IPS DF 6.9 (cell line): ENCODE data around the gene EED.

Experiments
- DNase-seq: peaks from one replicate; pipeline ENCODE4 v3.0.0-alpha.2; 2013; ENCODE audit warnings: low read depth, low spot score
- H3K27ac ChIP-seq: one replicate; pipeline ENCODE4 v1.5.1; 2013; ENCODE audit warnings: low read length, control low read depth
- H3K27me3 ChIP-seq: 2 replicates; pipeline ENCODE4 v1.6.1; 2013; ENCODE audit warnings: mild to moderate bottlenecking, low read length; ENCODE audit not compliant: control insufficient read depth, insufficient read depth
- H3K36me3 ChIP-seq: 2 replicates; pipeline ENCODE4 v1.6.1; 2013; ENCODE audit warnings: low read length; ENCODE audit not compliant: control insufficient read depth, insufficient read depth
- H3K4me1 ChIP-seq: 2 replicates; pipeline ENCODE4 v1.6.1; 2013; ENCODE audit warnings: low read length; ENCODE audit not compliant: control insufficient read depth, insufficient read depth
- H3K4me3 ChIP-seq: 2 replicates; pipeline ENCODE4 v1.5.1; 2013; ENCODE audit warnings: mild to moderate bottlenecking, low read length
- H3K9me3 ChIP-seq: 2 replicates; pipeline ENCODE4 v1.6.1; 2013; ENCODE audit warnings: low read length, inconsistent platforms; ENCODE audit not compliant: control insufficient read depth, insufficient read depth
- WGBS: extraction: QIAGEN DNeasy Blood & Tissue Kit; methylation state at CpG from one replicate; pipeline ENCODE4 v1.1.7; 2013; ENCODE audit warnings: mixed read lengths, missing lambda C conversion rate; ENCODE audit not compliant: insufficient read length, insufficient coverage; 5-methylcytosine and 5-hydroxymethylcytosine counted together

Gene EED

GRCh38 chr11:86205421-86206336 is 38.9 kb upstream of the EED start:
- H3K4me3 ChIP-seq = no peak overlapping the region
- no peaks in the 10 kb centered on the region for H3K9me3 ChIP-seq
- peaks cover 2% of the 10 kb centered on the region; the same call in 1 of the 2 replicates for H3K27me3 ChIP-seq
- WGBS = no CpG with 5 or more reads among the region's 11 CpGs
- no peaks in the 10 kb centered on the region for H3K4me1 ChIP-seq
- DNase-seq = no peak
- no peaks in the 10 kb centered on the region for H3K36me3 ChIP-seq
- H3K27ac ChIP-seq = no peak overlapping the region

DNA sequence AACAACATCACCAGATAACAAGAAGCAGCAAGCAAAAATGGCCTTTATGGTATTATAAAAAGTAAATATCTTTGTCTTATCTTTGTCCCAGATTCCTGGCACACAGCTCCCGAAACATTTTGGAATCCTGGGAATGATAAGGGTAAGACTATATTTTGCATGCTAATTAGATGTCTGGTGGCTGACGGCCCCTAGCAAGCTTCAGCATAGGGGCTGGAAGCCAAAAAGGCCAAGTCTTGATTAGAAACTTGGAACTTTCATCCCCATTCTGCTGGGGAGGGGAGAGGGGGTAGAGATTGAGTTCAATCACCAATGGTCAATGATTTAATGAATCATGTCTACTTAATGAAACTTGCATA is 38.2 kb upstream of the EED start:
- Histone ChIP-seq H3K36me3 (no peaks in the 10 kb centered on the region), H3K4me1 (no peaks in the 10 kb centered on the region), H3K27ac (no peak overlapping the region), H3K27me3 (peaks cover 2% of the 10 kb centered on the region; the same call in 1 of the 2 replicates), H3K9me3 (no peaks in the 10 kb centered on the region), H3K4me3 (no peak overlapping the region)
- no peak for DNase-seq
- WGBS = no CpG with 5 or more reads among the region's 2 CpGs

- no peak for DNase-seq
- WGBS = no CpG with 5 or more reads among the region's 2 CpGs
- no peaks in the 10 kb centered on the region for H3K4me1 ChIP-seq
- H3K27ac ChIP-seq = no peak overlapping the region
- no peaks in the 10 kb centered on the region for H3K36me3 ChIP-seq
- no peak overlapping the region for H3K4me3 ChIP-seq
- H3K9me3 ChIP-seq = no peaks in the 10 kb centered on the region
- H3K27me3 ChIP-seq = peaks cover 2% of the 10 kb centered on the region; the same call in 1 of the 2 replicates
Observed at GRCh38 chr11:86207413-86207812, 37.1 kb upstream of the EED start.

- no peaks in the 10 kb centered on the region for H3K36me3 ChIP-seq
- H3K4me3 ChIP-seq = no peak overlapping the region
- no peak for DNase-seq
- no peaks in the 10 kb centered on the region for H3K9me3 ChIP-seq
- H3K27me3 ChIP-seq = no peaks in the 10 kb centered on the region; the same call in 1 of the 2 replicates
- H3K4me1 ChIP-seq = no peaks in the 10 kb centered on the region
- H3K27ac ChIP-seq = no peak overlapping the region
Observed at GRCh38 chr11:86208572-86208971, 36.0 kb upstream of the EED start.

DNA sequence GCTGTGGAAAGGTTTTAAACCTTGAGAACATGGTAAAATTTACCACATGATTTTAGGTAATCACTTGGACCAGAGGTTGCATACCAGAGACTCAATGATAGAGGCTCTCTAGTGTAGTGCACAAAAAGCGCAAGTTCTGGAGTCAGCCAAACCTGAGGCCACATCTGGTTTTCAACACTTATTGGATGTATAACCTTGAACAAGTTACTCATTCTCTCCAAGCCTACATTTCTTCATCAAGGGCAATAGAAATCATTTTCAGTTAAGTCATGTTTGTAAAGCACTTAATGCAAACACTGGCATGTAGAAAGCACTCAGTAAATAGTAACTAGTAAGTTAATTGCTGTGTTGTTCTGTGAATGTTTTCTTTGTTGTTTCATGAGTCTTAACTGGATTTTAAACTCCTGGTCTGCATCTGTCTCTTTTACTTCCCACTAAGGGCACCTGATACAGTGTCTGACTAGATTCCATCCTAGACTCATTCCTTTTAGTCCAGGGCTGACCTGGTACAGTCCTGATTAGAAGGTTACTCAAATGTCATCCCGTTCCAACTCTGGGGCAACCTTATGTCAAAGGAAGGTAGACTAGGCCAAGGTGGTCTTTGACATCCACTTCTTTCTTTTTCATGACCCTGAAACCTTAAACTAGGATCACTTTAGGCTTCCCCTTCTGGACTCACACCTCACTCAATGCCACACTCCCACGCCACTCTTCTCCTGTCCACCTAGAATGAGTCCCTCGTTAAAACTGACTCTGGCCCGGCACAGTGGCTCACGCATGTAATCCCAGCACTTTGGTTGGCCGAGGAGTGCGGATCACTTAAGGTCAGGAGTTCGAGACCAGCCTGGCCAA is 34.5 kb upstream of the EED start:
- no peaks in the 10 kb centered on the region for H3K4me1 ChIP-seq
- no peaks in the 10 kb centered on the region; the same call in 1 of the 2 replicates for H3K27me3 ChIP-seq
- DNase-seq = no peak
- H3K36me3 ChIP-seq = no peaks in the 10 kb centered on the region
- WGBS = no CpG with 5 or more reads among the region's 9 CpGs
- H3K4me3 ChIP-seq = no peak overlapping the region
- H3K27ac ChIP-seq = no peak overlapping the region
- no peaks in the 10 kb centered on the region for H3K9me3 ChIP-seq

DNA sequence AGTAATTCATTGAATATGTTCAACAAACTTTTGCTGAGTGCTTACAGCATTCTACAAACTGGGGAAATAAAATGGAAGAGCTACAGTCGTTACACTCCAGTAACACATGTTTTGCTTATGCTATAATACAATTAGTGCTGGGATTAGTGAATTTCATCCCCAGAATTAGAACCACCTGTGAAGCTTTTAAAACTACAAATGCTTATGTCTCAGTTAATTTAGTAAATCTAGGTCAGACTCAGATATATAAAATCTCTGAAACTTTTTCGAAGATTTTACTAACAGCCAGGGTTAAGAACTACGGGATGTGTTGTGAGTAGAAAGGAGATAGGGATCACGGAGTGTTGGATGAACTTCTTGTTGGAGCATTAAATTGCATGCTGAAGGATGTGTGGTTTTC is 33.7 kb upstream of the EED start:
- no peak overlapping the region for H3K27ac ChIP-seq
- no peak for DNase-seq
- H3K27me3 ChIP-seq = no peaks in the 10 kb centered on the region; the same call in 1 of the 2 replicates
- no peak overlapping the region for H3K4me3 ChIP-seq
- H3K36me3 ChIP-seq = no peaks in the 10 kb centered on the region
- no peaks in the 10 kb centered on the region for H3K4me1 ChIP-seq
- 100% methylated on average over 2 of the region's 4 CpGs for WGBS
- no peaks in the 10 kb centered on the region for H3K9me3 ChIP-seq

GRCh38 chr11:86211619-86212018 is 32.9 kb upstream of the EED start:
- no peaks in the 10 kb centered on the region for H3K36me3 ChIP-seq
- no peak for DNase-seq
- no peaks in the 10 kb centered on the region for H3K9me3 ChIP-seq
- no peaks in the 10 kb centered on the region; the same call in 1 of the 2 replicates for H3K27me3 ChIP-seq
- WGBS = no CpG with 5 or more reads among the region's 4 CpGs
- no peaks in the 10 kb centered on the region for H3K4me1 ChIP-seq
- no peak overlapping the region for H3K4me3 ChIP-seq
- no peak overlapping the region for H3K27ac ChIP-seq

- no peak for DNase-seq
- WGBS = no CpG with 5 or more reads among the region's 2 CpGs
- Histone ChIP-seq H3K4me1 (no peaks in the 10 kb centered on the region), H3K27ac (no peak overlapping the region), H3K27me3 (no peaks in the 10 kb centered on the region; the same call in 1 of the 2 replicates), H3K36me3 (no peaks in the 10 kb centered on the region), H3K4me3 (no peak overlapping the region), H3K9me3 (no peaks in the 10 kb centered on the region)
Observed at GRCh38 chr11:86212019-86212611, 32.4 kb upstream of the EED start.

DNA sequence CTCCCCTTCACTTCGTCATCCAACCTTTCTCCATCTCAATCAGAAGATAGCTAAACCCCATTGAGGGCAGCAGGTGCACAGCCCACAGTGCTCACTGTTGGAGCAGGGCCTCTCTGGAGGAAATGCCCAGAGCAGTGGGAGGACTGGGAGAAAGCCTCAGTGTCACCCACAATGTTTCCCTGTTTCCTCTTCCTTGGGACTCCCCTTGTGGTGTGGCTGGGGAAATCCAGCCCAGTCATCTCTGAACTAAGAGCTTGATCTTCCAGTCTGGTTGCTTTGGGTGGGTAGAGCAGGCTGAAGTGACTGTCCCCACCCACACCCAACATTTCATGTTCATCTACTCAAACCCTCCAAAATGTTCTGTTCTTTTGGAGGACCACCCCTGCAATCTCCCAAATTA is 29.8 kb upstream of the EED start:
- DNase-seq = no peak
- no peak overlapping the region for H3K4me3 ChIP-seq
- no peak overlapping the region for H3K27ac ChIP-seq
- WGBS = no CpG with 5 or more reads among the region's 1 CpG
- H3K4me1 ChIP-seq = no peaks in the 10 kb centered on the region
- H3K36me3 ChIP-seq = no peaks in the 10 kb centered on the region
- no peaks in the 10 kb centered on the region; the same call in 1 of the 2 replicates for H3K27me3 ChIP-seq
- H3K9me3 ChIP-seq = no peaks in the 10 kb centered on the region
